Measurements from ENCODE around the gene SLC25A25. TPM values are rescaled to one million over a fixed set of nuclear protein-coding genes. Genes with fewer than 3 reads are reported as not detected.
A peak's percentile ranks its signal among the peaks of the same experiment; 100 is the strongest.

SLC25A25 gene
- total RNA-seq, 2 experiments from 2014 or later: 16.9 to 17.7 TPM

DNA sequence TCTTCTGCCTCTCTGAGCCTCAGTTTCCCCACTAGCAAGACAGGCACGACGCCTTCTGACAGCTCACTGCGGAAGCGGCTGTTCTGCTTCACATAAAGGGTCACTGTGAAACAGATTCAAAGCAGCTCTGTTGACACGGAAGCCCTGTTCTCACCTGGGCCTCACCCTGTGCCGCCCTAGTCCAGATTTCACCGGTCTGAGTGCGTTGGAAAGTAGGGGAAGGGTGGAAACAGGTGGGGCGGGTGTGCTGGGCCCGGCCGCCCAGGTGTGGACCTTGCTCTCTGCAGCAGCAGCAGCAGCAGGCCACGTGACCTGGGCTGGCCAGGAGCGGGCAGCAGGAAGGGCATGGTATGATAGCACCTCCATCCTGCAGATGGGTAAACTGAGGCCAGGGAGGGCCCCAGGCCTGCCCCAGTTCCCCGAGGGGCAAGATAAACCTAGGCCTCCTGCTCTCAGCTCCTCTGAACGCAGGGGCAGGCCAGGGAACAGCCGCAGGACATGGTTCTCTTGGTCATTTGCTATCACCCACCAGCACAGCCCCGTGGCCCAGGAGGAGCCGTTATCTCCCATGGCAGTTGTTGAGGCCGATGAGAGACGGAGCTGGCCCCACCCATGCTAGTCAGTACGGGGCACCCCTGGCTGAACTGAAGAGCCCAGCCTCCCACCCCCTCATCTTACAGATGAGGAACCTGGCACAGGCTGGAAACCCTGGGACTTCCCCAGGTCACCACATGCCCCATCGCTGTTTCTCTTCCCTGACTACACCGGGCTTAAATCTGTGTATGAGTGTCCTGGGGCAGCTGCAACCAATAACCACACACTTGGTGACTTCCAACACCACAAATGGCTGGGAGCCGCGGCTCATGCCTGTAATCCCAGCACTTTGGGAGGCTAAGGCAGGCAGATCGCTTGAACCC is 47.4 kb downstream of the SLC25A25 start:
- Mint-ChIP-seq H3K4me3 (no peak overlapping the region), H3K4me1 (ENCODE audit: low read depth) (peaks cover 6% of the 10 kb centered on the region), H3K9me3 (no peaks in the 10 kb centered on the region), H3K27me3 (no peaks in the 10 kb centered on the region), H3K36me3 (ENCODE audit: low read depth) (peaks cover 22% of the 10 kb centered on the region), H3K27ac (no peak overlapping the region)
- ChIA-PET POLR2A (interaction anchor here (0.9 to 1.2 kb wide), 2 partner anchors 43 to 139 kb away, joined by 3 to 4 read pairs; no protein-coding TSS in a partner anchor), CTCF (interaction anchor here (1.0 kb wide), 1 partner anchor 13 kb away, joined by 3 read pairs; no protein-coding TSS in a partner anchor)
- peaks cover 0 to 5% of the 10 kb centered on the region in 2 experiments for H3K9me3 ChIP-seq (ENCODE audit: control insufficient read depth in 1 of 2, insufficient read depth in 1 of 2, low read length in 2 of 2)
- intact Hi-C loops (cut with DNase I, micrococcal nuclease): loop anchor here (2.0 to 10.0 kb wide), 5 partner anchors 59 to 178 kb away; partner anchors contain the start of gene DPM2 (in 1 of the 2)
- H3K36me3 ChIP-seq (ENCODE audit: insufficient read depth, low read length): peaks cover 13% of the 10 kb centered on the region
- H3K27ac ChIP-seq (ENCODE audit: low read depth in 1 of 2, low read length in 2 of 2): no peak overlapping the region
- no peak overlapping the region for H3K4me3 ChIP-seq (ENCODE audit: low read length)
- DNase-seq (peak in 2 of 14 experiments; percentile 55 to 69), ATAC-seq (ENCODE audit: poor library complexity) (no peak)
- peaks cover 15% of the 10 kb centered on the region for H3K4me1 ChIP-seq (ENCODE audit: insufficient read depth, low read length)
- TF ChIP-seq, protein P1, sequence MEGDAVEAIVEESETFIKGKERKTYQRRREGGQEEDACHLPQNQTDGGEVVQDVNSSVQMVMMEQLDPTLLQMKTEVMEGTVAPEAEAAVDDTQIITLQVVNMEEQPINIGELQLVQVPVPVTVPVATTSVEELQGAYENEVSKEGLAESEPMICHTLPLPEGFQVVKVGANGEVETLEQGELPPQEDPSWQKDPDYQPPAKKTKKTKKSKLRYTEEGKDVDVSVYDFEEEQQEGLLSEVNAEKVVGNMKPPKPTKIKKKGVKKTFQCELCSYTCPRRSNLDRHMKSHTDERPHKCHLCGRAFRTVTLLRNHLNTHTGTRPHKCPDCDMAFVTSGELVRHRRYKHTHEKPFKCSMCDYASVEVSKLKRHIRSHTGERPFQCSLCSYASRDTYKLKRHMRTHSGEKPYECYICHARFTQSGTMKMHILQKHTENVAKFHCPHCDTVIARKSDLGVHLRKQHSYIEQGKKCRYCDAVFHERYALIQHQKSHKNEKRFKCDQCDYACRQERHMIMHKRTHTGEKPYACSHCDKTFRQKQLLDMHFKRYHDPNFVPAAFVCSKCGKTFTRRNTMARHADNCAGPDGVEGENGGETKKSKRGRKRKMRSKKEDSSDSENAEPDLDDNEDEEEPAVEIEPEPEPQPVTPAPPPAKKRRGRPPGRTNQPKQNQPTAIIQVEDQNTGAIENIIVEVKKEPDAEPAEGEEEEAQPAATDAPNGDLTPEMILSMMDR (IDR thresholded peaks at IDR 0.05): no peak
- no peaks in the 10 kb centered on the region for H3K27me3 ChIP-seq (ENCODE audit: control insufficient read depth in 1 of 2, insufficient read depth in 2 of 2, low read length in 2 of 2)

DNA sequence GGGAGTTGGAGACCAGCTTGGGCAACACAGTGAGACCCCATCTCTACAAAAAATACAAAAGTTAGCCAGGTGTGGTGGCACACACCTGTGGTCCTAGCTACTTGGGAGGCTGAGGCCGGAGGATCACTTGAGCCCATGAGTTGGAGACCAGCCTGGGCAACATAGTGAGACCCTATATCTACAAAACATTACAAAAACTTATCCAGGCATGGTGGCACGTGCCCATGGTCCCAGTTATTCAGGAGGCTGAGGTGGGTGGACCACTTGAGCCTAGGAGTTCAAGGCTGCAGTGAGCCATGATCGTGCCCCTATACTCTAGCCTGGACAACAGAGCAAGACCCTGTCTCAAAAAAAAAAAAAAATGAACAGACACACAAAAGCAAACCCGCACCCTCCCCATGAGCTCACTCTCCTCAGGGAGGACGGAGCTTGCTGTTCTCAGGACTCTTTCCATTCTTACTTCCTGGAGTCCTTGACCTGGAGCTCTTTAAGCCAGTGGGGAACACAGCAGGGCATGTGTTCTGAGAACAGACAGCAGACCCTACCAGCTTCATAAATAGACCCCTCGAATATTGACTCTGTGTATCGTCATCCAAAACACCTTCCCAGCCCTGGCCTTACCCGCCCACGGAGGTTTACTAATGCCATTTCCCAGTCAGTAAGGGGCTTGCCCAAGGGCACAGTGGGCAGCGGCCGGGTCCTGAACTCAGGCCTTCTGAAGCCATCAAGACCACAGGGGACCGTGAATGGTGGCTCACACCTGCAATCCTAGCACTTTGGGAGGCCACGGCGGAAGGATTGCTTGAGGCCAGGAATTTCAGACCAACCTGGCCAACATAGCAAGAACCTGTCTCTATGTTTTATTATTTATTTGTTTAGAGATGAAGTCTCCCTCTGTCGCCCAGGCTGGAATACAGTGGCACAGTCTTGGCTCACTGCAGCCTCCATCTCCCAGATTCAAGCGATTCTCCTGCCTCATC is 48.4 kb downstream of the SLC25A25 start:
- Mint-ChIP-seq H3K9me3 (no peaks in the 10 kb centered on the region), H3K27me3 (no peaks in the 10 kb centered on the region), H3K4me3 (no peak overlapping the region), H3K4me1 (ENCODE audit: low read depth) (peaks cover 6% of the 10 kb centered on the region), H3K36me3 (ENCODE audit: low read depth) (peaks cover 16% of the 10 kb centered on the region), H3K27ac (no peak overlapping the region)
- H3K27me3 ChIP-seq (ENCODE audit: control insufficient read depth in 1 of 2, insufficient read depth in 2 of 2, low read length in 2 of 2): no peaks in the 10 kb centered on the region
- peak in 1 of 14 experiments; percentile 22 for DNase-seq
- H3K4me3 ChIP-seq (ENCODE audit: low read length): no peak overlapping the region
- H3K36me3 ChIP-seq (ENCODE audit: insufficient read depth, low read length): peaks cover 21% of the 10 kb centered on the region
- POLR2A ChIA-PET: interaction anchor here (1.1 to 1.7 kb wide), 2 partner anchors 10 to 12 kb away, joined by 3 to 7 read pairs; partner anchors contain the start of gene PTGES2
- peaks cover 15% of the 10 kb centered on the region for H3K4me1 ChIP-seq (ENCODE audit: insufficient read depth, low read length)
- TF ChIP-seq, protein P1 (IDR thresholded peaks at IDR 0.05): no peak
- no peak overlapping the region for H3K27ac ChIP-seq (ENCODE audit: low read depth in 1 of 2, low read length in 2 of 2)
- H3K9me3 ChIP-seq (ENCODE audit: control insufficient read depth in 1 of 2, insufficient read depth in 1 of 2, low read length in 2 of 2): peaks cover 0 to 5% of the 10 kb centered on the region in 2 experiments
- intact Hi-C loops (cut with DNase I, micrococcal nuclease): loop anchor here (1.0 to 10.0 kb wide), 6 partner anchors 11 to 179 kb away; partner anchors contain the start of genes DPM2 (in 1 of the 2) and PTGES2 (in 1 of the 2)
- no peak for ATAC-seq (ENCODE audit: poor library complexity)
- CTCF ChIA-PET: interaction anchor here (1.0 to 1.9 kb wide), 3 partner anchors 12 to 82 kb away, joined by 3 to 6 read pairs (median 5); no protein-coding TSS in a partner anchor
